HG03432 (cell line): Measurements from ENCODE around the gene CENPM.

ENCODE experiments used
- ATAC-seq: cut with Tn5 transposase; IDR thresholded peaks from one replicate; pipeline ENCODE4 v1.9.1; 2021; ENCODE audit warnings: mild to moderate bottlenecking, moderate library complexity; ENCODE audit not compliant: unreplicated experiment

CENPM gene

GRCh38 chr22:41933411-41934177, 13.4 kb downstream of the CENPM start:
- ATAC-seq: no peak

DNA sequence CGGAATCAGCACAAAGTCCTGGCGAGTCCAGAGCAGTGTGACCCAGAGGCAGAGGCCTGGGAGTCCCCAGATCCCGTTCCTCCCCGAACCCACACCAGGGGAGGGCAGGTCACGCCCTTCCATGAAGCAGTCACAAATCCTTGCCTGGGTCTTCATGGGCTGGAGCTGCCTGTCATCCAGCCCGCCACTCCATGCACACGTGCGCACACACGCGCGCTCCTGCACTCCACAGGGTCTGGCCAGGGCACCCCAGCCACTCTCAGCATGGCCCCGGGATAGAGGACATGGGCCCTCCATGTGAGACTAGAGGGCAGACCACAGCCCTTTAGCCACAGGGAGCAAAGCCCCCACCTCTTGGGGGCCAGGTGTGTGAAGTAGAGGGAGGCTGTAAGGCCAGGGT, 14.6 kb downstream of the CENPM start:
- ATAC-seq: no peak

DNA sequence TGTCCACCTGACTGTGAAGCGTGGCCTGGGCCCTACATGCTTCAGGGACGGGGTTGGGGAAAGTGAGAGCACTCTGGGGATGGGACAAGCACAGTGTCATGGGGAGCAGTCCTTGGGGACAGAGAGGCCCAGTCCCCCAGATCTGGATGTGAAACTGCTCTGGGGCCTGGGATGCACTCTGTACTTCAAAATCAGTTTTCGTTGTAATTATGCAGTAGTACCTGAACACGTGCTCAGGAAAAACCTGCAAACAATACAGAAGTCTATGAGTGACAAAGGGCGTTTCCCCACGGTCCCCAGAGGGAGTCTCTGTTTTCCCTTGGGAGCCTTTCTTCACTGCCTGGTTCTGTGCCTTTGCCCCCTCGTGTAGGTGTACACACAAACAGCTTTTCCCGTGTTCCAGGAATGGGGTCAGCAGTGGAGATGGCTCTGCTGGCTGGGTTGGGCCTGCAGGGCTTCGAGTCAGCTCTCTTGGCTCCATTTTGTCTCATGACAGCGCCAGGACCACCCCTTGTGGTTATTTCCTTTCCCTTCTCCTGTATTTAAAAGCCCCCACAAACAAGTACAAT, 15.2 kb downstream of the CENPM start:
- no peak for ATAC-seq

DNA sequence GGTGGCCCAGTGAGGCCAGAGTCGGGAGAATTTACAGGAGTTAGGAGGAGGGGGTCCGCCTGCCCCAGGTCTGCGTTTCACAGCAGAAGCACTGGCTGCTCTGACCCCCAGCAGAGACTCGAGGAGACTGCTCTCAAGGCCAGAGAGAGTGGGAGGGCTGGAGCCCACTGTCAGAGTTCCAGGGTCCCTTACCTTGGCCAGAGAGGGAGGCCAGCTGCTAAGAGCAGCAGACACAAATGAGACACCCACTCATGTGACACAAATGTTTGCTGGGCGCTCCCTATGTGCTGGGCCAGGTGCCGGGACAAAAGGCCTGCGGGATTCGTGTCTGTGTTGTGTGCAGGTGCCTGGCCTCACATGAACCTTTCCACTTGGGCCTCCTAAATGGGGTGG, 17.5 kb downstream of the CENPM start:
- no peak for ATAC-seq

- ATAC-seq: no peak
These were observed 18.1 kb downstream of the CENPM start for GRCh38 chr22:41928593-41929417.

- ATAC-seq: no peak
These were observed 19.1 kb downstream of the CENPM start for GRCh38 chr22:41927813-41928212.

- ATAC-seq: peak; percentile 44
These were observed 21.0 kb downstream of the CENPM start for GRCh38 chr22:41925783-41926460.

DNA sequence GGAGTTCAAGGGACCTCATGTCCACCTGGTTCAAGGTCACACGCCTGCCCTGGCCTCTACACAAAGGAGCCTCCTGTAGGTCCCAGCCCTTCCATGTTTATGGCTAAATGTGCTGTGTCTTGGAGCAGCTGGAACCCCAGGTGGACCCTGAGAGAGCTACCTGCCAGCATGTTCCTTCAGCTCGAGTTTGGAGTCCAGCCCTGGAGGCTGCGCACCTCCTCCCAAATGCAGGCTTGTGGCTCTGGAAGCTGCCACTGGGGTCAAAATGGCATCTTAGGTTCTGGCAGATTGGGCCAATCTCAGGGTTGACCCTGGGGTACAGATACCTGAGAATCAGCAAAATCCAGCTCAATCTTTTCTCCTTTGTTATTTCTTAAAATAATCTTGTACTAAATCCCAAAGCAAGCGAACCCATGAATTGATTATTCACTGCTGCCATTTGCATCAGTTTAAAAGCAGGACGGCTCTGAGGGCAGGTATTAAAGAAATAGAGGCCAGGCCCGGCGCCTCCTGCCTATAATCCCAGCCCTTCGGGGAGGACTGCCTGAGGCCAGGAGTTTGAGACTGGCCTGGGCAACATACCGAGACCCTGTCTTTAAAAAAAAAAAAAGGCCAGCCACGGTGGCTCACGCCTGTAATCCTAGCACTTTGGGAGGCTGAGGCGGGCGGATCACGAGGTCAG, 23.2 kb downstream of the CENPM start:
- no peak for ATAC-seq

DNA sequence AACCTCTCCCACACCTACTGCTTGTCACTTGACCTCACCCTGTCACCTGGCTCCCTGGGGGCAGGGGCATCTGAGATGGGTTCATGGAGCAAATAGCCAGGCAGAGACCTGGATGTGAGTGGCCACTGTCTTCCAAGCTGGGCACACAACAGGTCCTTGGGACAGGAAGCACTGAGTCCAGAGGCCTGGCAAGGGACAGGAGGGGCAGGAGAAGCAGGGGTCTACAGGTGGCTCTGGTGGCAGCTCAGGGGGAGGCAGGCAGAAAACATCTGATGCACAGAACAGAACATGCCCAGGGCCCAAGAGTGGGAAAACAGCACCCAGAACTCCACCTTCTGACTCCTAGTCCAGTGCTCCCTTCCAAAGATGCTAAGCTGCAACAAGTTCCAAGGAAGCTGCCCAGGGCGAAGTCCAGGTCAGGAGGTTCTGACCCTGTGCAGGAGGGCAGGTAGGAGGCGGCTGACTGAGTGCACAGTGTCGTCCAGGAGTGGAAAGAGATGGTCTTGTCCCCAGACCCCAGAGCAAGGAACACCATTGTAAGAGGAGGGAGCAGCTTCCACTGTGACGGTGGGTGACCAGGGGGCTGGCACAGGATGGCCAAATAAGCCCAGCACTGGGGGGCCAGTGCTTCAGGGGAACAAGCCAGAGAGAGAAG, 23.9 kb downstream of the CENPM start:
- no peak for ATAC-seq

- no peak for ATAC-seq
These were observed 24.6 kb downstream of the CENPM start for GRCh38 chr22:41922328-41922727.

DNA sequence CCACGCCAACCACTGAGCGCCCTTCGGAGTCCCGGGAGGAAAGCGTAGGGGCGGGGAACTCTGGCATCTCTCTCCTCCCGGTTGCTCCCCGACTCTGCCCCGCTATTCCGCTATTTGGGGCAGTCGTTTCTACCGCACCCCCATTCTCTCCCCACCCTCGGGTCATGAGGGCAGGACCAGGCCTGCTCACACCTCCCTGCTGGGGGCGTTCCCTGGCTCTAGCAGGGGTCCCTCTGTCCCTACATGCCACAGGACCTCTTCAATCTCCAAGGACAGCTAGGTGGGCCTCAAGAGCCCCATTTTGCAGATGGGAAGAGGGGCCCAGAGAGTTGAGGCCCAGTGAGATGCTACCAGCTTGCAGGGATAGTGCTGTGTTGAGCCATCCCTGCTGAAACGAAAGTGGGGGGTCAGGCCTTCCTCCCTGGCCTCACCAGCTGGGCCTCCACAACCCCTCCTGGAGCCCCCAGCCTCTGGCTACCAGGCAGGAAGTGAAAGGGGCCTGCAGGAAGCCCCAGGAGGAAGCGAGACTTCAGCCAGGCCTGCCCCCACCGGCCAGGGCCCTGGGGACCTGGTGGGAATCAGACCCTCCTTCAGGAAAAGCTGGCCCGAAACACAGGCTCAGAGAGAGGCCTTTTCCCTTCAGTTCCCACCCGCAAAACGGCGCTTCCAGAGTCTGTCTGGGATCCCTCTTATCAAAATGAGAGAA, 26.5 kb downstream of the CENPM start:
- ATAC-seq: peak; percentile 23

GRCh38 chr22:41919357-41920224, 27.4 kb downstream of the CENPM start:
- peak; percentile 44 for ATAC-seq

GRCh38 chr22:41917903-41918791, 28.8 kb downstream of the CENPM start:
- ATAC-seq: no peak

DNA sequence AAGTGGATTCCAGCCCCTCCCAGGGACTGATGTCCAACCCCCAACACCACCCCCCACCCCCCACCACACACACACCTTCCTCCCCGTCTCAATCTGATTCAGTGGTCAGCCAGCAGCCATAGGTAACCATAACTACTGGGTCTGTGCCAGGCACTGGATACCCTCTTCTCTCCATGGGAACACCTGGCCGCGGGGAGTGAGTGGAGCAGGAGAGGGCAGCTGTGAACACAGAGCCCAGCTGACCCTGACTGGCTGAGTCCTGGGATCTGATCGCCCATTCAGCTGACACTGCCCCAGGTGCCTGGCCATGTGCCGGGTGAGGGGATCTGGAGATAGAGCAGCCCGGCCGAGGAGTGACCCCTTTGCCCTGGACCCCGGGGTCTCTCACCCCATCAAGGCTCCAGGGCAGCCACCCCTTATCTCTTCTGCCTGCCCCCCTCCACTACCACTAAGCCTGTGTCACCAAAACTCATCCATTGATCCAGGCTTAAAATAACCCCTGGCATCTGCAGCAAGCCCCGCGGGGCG, 29.5 kb downstream of the CENPM start:
- ATAC-seq: no peak

DNA sequence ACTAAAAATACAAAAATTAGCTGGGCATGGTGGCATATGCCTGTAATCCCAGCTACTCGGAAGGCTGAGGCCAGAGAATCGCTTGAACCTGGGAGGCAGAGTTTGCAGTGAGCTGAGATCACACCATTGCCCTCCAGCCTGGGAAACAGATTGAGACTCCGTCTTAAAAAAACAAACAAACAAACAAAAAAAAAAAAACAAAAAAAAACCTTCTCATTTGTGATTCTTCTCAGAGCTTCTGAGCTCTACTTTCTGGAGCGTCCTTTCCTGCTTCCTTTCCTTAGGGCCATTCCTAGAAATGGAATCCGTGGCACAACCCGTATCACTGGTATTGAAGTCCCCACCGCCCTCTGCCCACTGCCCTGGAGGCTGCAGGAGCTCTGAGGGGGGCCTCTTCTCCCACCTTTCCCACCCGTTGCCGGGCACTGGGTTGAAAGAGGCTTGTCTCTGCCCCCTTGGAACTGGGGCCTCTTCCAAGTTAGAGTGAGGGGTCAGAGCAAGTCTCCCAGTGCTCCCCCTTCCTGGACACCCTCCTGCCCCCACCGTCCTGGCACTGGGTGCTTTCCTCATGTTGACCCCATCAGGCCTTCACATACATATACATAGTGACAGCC, 30.1 kb downstream of the CENPM start:
- no peak for ATAC-seq

DNA sequence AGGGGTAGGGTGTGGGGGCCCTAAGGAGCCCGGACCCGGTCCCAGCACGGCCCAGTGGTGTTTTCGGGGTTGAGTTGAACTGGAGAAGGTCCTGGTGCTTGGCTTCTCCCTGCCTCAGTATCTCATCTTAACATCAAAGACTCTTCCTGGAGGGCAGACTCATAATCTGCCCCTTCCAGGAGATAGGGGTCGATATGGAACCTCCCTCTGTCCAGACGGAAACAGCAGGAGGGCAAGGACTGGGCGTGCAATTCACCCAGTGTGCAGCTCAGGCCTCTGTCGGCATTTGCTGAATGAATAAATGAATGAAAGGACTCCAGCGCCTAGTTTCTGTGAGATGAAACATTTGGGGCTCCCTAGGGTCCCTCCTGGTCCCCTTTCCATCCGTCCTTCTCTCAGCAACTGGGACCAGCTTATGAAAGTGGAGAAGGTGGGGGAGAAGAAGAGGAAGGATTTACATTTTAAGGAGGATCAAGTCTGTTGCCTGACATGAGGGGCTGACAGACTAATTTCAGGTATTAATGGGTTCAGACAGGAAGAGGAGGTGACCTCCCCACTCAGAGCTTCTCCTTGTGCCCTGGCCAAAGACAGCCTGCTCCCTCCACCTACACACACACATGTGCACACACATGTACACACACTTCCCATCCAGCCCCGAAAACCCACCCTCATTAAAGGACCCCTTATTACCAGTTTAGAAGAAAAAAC, 31.0 kb downstream of the CENPM start:
- no peak for ATAC-seq
